ENCODE measurements around the gene OTOR. TPM values are rescaled to one million over a fixed set of nuclear protein-coding genes. Genes with fewer than 3 reads are reported as not detected.

Gene OTOR
- total RNA-seq, 2 experiments from 2014 or later, result not detected

GRCh38 chr20:16777126-16777525 is 29.0 kb downstream of the OTOR start:
- Histone ChIP-seq H3K4me2 (ENCODE audit: low read length) (no peak overlapping the region), H3K9me3 (ENCODE audit: low read length) (no peaks in the 10 kb centered on the region), H3K4me3 (ENCODE audit: low read depth, low read length, poor library complexity, severe bottlenecking) (no peak overlapping the region), H3K9me2 (ENCODE audit: insufficient read depth, low read length) (no peaks in the 10 kb centered on the region), H2AFZ (ENCODE audit: low read length) (no peak overlapping the region), H3K4me1 (ENCODE audit: insufficient read depth, low read length, poor library complexity, severe bottlenecking) (no peaks in the 10 kb centered on the region), H3K27ac (ENCODE audit: low read depth, low read length, poor library complexity, severe bottlenecking) (no peak overlapping the region), H3K79me2 (ENCODE audit: insufficient read depth, low read depth, low read length) (no peaks in the 10 kb centered on the region), H3K36me3 (ENCODE audit: insufficient read depth, low read length) (no peaks in the 10 kb centered on the region), H4K20me1 (ENCODE audit: insufficient read depth, low read length) (no peaks in the 10 kb centered on the region)
- BruUV-seq (replicated peaks), result no TSS peak
- no peak for TF ChIP-seq EZH2phosphoT487 (IDR thresholded peaks at IDR 0.05; ENCODE audit: borderline replicate concordance, low read depth, low read length)
- no peak for TF ChIP-seq CTCF (conservative IDR thresholded peaks at IDR 0.05; ENCODE audit: low read length)
- POLR2A ChIA-PET, result interaction anchor here (0.7 kb wide), 1 partner anchor 11 kb away, joined by 3 read pairs; no protein-coding TSS in a partner anchor
- CTCF ChIA-PET (ENCODE audit: unreplicated experiment), result no interaction called here
- intact Hi-C loops (cut with micrococcal nuclease; ENCODE audit: unreplicated experiment), result no loop called here
- DNase-seq (ENCODE audit: low spot score), result no peak

GRCh38 chr20:16778159-16778558 is 30.0 kb downstream of the OTOR start:
- no peaks in the 10 kb centered on the region for H3K36me3 ChIP-seq (ENCODE audit: insufficient read depth, low read length)
- no peak overlapping the region for H3K4me2 ChIP-seq (ENCODE audit: low read length)
- H3K4me1 ChIP-seq (ENCODE audit: insufficient read depth, low read length, poor library complexity, severe bottlenecking), result no peaks in the 10 kb centered on the region
- no peaks in the 10 kb centered on the region for H3K9me3 ChIP-seq (ENCODE audit: low read length)
- H3K4me3 ChIP-seq (ENCODE audit: low read depth, low read length, poor library complexity, severe bottlenecking), result no peak overlapping the region
- H3K27ac ChIP-seq (ENCODE audit: low read depth, low read length, poor library complexity, severe bottlenecking), result no peak overlapping the region
- no peak for DNase-seq (ENCODE audit: low spot score)
- H2AFZ ChIP-seq (ENCODE audit: low read length), result no peak overlapping the region
- TF ChIP-seq EZH2phosphoT487 (IDR thresholded peaks at IDR 0.05; ENCODE audit: borderline replicate concordance, low read depth, low read length) (no peak), CTCF (conservative IDR thresholded peaks at IDR 0.05; ENCODE audit: low read length) (no peak)
- ChIA-PET CTCF (ENCODE audit: unreplicated experiment) (no interaction called here), POLR2A (interaction anchor here (1.0 kb wide), 1 partner anchor 68 kb away, joined by 3 read pairs; no protein-coding TSS in a partner anchor)
- no peaks in the 10 kb centered on the region for H3K79me2 ChIP-seq (ENCODE audit: insufficient read depth, low read depth, low read length)
- no TSS peak for BruUV-seq (replicated peaks)
- intact Hi-C loops (cut with micrococcal nuclease; ENCODE audit: unreplicated experiment), result no loop called here
- H3K9me2 ChIP-seq (ENCODE audit: insufficient read depth, low read length), result no peaks in the 10 kb centered on the region
- H4K20me1 ChIP-seq (ENCODE audit: insufficient read depth, low read length), result no peaks in the 10 kb centered on the region

GRCh38 chr20:16781496-16781895 is 33.3 kb downstream of the OTOR start:
- Histone ChIP-seq H3K4me2 (ENCODE audit: low read length) (no peak overlapping the region), H3K9me3 (ENCODE audit: low read length) (no peaks in the 10 kb centered on the region), H3K27ac (ENCODE audit: low read depth, low read length, poor library complexity, severe bottlenecking) (no peak overlapping the region), H3K4me1 (ENCODE audit: insufficient read depth, low read length, poor library complexity, severe bottlenecking) (no peaks in the 10 kb centered on the region), H2AFZ (ENCODE audit: low read length) (no peak overlapping the region), H3K79me2 (ENCODE audit: insufficient read depth, low read depth, low read length) (no peaks in the 10 kb centered on the region), H4K20me1 (ENCODE audit: insufficient read depth, low read length) (no peaks in the 10 kb centered on the region), H3K4me3 (ENCODE audit: low read depth, low read length, poor library complexity, severe bottlenecking) (no peak overlapping the region), H3K9me2 (ENCODE audit: insufficient read depth, low read length) (no peaks in the 10 kb centered on the region), H3K36me3 (ENCODE audit: insufficient read depth, low read length) (no peaks in the 10 kb centered on the region)
- CTCF ChIA-PET (ENCODE audit: unreplicated experiment), result no interaction called here
- no peak for TF ChIP-seq CTCF (conservative IDR thresholded peaks at IDR 0.05; ENCODE audit: low read length)
- TF ChIP-seq EZH2phosphoT487 (IDR thresholded peaks at IDR 0.05; ENCODE audit: borderline replicate concordance, low read depth, low read length), result no peak
- POLR2A ChIA-PET, result no interaction called here
- DNase-seq (ENCODE audit: low spot score), result no peak
- intact Hi-C loops (cut with micrococcal nuclease; ENCODE audit: unreplicated experiment), result no loop called here
- no TSS peak for BruUV-seq (replicated peaks)

Data from OCI-LY7 (cell line).